Peyer's patch (tissue), 4 donors: ENCODE measurements around the gene CREB3.

Source experiments
- CTCF ChIP-seq, 6 experiments: fragments of 450-650 bp in 4 of 6; fragments of 200-600 bp in 2 of 6; sonication (generic) in 1 of 6; IDR thresholded peaks; one replicate each; pipeline ENCODE4 v1.5.1; 2017 to 2019; ENCODE audit warnings: antibody characterized with exemption in 6 of 6, mild to moderate bottlenecking in 3 of 6, moderate library complexity in 1 of 6
- POLR2A ChIP-seq, 2 donors: fragments of 450-650 bp; IDR thresholded peaks; one replicate each; pipeline ENCODE4 v1.5.1; 2017; ENCODE audit warnings: antibody characterized with exemption in 2 of 2, mild to moderate bottlenecking in 2 of 2, moderate library complexity in 2 of 2

- TF ChIP-seq POLR2A (IDR thresholded peaks at IDR 0.05): no peak
- no peak for TF ChIP-seq CTCF (IDR thresholded peaks at IDR 0.05)
Observed at GRCh38 chr9:35743452-35743851, 11.0 kb downstream of the CREB3 start.
